ENCODE results near the gene CBX8. TPM values are rescaled to one million over a fixed set of nuclear protein-coding genes. Genes with fewer than 3 reads are reported as not detected.
A peak's percentile ranks its signal among the peaks of the same experiment; 100 is the strongest.

The CBX8 gene
- total and polyA plus RNA-seq, 2 of the 13 experiments (the other 11 are each of a cell fraction or from before 2014, with no cell fraction given), result 0.34 to 12.6 TPM

DNA sequence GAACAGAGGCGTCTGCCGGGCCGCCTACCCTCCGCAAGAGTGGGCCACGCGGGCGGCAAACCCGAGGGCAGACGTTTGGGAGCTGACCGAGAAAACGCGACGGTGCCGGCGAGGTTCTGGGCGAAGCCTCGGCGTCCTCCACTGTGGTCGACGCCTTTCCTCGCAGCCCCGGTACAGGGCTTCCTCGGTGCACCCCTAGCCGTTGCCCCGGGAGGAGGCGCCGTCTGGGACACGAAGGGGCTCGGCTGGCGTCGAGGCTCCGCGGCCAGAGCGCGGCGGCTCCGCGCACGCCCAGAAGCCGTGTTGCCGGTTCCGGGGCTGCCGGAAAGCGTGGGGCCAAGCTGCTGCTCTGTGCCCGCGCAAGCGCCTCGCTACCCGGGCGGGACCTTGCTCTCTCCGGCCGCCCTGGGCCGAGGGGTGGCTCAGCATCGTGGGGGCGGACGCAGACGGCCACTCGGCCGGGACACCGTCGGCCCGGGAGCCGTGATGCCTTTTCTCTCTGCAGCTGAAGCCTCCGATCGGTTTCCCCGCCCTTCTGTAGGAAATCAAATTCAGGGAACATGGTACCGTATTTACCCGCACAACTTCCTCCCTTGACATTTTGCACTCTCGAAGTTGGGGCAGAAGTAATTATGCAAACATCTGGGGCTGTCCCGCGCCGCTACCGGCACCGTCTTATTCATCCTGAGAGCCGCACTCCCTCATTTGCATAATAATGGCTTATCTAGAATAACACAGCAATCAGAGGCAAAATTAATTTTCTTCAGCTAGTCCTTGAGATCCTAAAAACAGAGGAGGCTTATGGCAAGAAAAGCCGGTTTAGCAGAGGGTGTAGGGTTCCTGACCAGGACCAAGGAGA is 7.3 kb upstream of the CBX8 start (continued):
- TF ChIP-seq, protein P1, sequence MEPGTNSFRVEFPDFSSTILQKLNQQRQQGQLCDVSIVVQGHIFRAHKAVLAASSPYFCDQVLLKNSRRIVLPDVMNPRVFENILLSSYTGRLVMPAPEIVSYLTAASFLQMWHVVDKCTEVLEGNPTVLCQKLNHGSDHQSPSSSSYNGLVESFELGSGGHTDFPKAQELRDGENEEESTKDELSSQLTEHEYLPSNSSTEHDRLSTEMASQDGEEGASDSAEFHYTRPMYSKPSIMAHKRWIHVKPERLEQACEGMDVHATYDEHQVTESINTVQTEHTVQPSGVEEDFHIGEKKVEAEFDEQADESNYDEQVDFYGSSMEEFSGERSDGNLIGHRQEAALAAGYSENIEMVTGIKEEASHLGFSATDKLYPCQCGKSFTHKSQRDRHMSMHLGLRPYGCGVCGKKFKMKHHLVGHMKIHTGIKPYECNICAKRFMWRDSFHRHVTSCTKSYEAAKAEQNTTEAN (CRISPR knock-in tag; conservative IDR thresholded peaks at IDR 0.05), result peak; percentile 44; the same call in 1 of the 2 replicates
- peak; percentile 96 for TF ChIP-seq ZNF274 (CRISPR knock-in tag; IDR thresholded peaks at IDR 0.05)
- TF ChIP-seq, protein P2, sequence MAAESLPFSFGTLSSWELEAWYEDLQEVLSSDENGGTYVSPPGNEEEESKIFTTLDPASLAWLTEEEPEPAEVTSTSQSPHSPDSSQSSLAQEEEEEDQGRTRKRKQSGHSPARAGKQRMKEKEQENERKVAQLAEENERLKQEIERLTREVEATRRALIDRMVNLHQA (CRISPR knock-in tag; IDR thresholded peaks at IDR 0.05), result no peak
- no peak for TF ChIP-seq ZSCAN30 (CRISPR knock-in tag; IDR thresholded peaks at IDR 0.05)
- peak; percentile 98; the same call in 1 of the 2 replicates for TF ChIP-seq EZH2 (conservative IDR thresholded peaks at IDR 0.05; ENCODE audit: low read depth, low read length)
- TF ChIP-seq, protein P3, sequence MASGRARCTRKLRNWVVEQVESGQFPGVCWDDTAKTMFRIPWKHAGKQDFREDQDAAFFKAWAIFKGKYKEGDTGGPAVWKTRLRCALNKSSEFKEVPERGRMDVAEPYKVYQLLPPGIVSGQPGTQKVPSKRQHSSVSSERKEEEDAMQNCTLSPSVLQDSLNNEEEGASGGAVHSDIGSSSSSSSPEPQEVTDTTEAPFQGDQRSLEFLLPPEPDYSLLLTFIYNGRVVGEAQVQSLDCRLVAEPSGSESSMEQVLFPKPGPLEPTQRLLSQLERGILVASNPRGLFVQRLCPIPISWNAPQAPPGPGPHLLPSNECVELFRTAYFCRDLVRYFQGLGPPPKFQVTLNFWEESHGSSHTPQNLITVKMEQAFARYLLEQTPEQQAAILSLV (CRISPR knock-in tag; IDR thresholded peaks at IDR 0.05; ENCODE audit: borderline replicate concordance), result peak; percentile 94
- TF ChIP-seq DMAP1 (CRISPR knock-in tag; IDR thresholded peaks at IDR 0.05), result peak; percentile 31; the same call in 1 of the 2 replicates
- TF ChIP-seq HES4 (CRISPR knock-in tag; IDR thresholded peaks at IDR 0.05; ENCODE audit: borderline replicate concordance), result peak; percentile 97
- TF ChIP-seq ZNF30 (CRISPR knock-in tag; IDR thresholded peaks at IDR 0.05), result peak; percentile 95
- TF ChIP-seq ZNF616 (CRISPR knock-in tag; IDR thresholded peaks at IDR 0.05; ENCODE audit: low read depth), result peak; percentile 97; the same call in 1 of the 2 replicates
- TF ChIP-seq, protein P4, sequence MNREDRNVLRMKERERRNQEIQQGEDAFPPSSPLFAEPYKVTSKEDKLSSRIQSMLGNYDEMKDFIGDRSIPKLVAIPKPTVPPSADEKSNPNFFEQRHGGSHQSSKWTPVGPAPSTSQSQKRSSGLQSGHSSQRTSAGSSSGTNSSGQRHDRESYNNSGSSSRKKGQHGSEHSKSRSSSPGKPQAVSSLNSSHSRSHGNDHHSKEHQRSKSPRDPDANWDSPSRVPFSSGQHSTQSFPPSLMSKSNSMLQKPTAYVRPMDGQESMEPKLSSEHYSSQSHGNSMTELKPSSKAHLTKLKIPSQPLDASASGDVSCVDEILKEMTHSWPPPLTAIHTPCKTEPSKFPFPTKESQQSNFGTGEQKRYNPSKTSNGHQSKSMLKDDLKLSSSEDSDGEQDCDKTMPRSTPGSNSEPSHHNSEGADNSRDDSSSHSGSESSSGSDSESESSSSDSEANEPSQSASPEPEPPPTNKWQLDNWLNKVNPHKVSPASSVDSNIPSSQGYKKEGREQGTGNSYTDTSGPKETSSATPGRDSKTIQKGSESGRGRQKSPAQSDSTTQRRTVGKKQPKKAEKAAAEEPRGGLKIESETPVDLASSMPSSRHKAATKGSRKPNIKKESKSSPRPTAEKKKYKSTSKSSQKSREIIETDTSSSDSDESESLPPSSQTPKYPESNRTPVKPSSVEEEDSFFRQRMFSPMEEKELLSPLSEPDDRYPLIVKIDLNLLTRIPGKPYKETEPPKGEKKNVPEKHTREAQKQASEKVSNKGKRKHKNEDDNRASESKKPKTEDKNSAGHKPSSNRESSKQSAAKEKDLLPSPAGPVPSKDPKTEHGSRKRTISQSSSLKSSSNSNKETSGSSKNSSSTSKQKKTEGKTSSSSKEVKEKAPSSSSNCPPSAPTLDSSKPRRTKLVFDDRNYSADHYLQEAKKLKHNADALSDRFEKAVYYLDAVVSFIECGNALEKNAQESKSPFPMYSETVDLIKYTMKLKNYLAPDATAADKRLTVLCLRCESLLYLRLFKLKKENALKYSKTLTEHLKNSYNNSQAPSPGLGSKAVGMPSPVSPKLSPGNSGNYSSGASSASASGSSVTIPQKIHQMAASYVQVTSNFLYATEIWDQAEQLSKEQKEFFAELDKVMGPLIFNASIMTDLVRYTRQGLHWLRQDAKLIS (CRISPR knock-in tag; IDR thresholded peaks at IDR 0.05), result no peak
- TF ChIP-seq CBX1 (IDR thresholded peaks at IDR 0.05; ENCODE audit: low read depth), result no peak
- TF ChIP-seq EP300 (IDR thresholded peaks at IDR 0.05; ENCODE audit: low read depth in 2 of 2, low read length in 2 of 2), result no peak
- peak; percentile 24; the same call in 1 of the 2 replicates for TF ChIP-seq EP300 (CRISPR knock-in tag; IDR thresholded peaks at IDR 0.05; ENCODE audit: borderline replicate concordance)
- no peak; the same call in 1 of the 2 replicates for TF ChIP-seq RARG (CRISPR knock-in tag; IDR thresholded peaks at IDR 0.05; ENCODE audit: low read depth)
- no peak for TF ChIP-seq SP1 (IDR thresholded peaks at IDR 0.05)
- 0 out of 2 replicates have a peak, but pooled peaks have one; percentile 25 for TF ChIP-seq SP1 (CRISPR knock-in tag; IDR thresholded peaks at IDR 0.05)
- peak; percentile 90 for TF ChIP-seq SALL1 (CRISPR knock-in tag; IDR thresholded peaks at IDR 0.05)
- TF ChIP-seq HNRNPH1 (optimal IDR thresholded peaks at IDR 0.05; ENCODE audit: low read depth, low read length), result no peak

All from HepG2 (cell line).